ENCODE measurements around the gene TAS2R39.

GRCh38 chr7:143230602-143231457 lies 47.6 kb downstream of the TAS2R39 start:
- no peak for TF ChIP-seq CTCF (conservative IDR thresholded peaks at IDR 0.05; ENCODE audit: low read depth, low read length)
- TF ChIP-seq EZH2 (IDR thresholded peaks at IDR 0.05; ENCODE audit: borderline replicate concordance, low read depth, low read length, poor library complexity, severe bottlenecking), result no peak
